ENCODE data around the gene MFAP4.

The MFAP4 gene

GRCh38 chr17:19386974-19387920 lies at the start of gene MFAP4:
Gene MFAP4 (minus strand): TSS chr17:19387190. CDS start chr17:19387155, 35 bp downstream.
- peak; percentile 96 for DNase-seq

GRCh38 chr17:19433727-19434340 lies 46.8 kb upstream of the MFAP4 start:
- DNase-seq, result no peak

DNA sequence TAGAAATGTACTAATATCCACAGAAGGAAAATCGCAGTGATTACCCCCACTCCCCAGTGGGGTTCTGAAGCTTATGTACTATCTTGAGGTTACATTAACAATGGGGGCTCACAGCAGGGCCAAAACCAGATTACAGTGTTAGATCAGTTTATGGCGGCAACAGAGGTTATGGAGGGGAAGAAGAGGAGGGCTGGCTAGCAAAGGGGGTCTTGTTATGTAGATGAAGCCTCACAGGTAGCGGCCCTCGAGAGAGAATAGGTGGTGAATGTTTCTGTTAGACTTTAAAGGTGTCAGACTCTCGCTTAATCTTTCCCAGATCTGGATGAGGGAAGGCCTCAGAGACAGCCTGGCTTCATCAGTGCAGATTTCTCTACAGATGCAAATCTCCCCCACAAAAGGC lies 46.3 kb upstream of the MFAP4 start:
- no peak for DNase-seq

DNA sequence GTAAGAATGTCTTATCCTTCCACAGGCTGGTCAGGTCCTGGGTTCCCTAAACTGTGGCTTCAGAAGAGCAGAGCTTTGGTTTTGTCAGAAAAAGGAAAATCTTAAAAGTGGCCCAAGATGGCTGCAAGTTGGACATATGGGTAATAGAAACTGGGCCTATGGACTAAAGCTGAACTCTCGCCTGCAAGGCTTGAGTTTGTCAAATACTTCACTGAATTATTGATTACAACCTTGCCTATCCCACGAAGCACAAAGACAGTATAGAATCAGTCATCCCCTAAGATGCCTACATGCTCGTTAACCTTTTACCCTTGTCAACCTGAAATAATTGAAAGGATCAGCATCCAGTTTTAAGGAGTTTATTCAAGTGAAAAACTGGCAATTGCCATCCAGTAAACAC lies 44.7 kb upstream of the MFAP4 start:
- no peak for DNase-seq

- no peak for DNase-seq
Observed at GRCh38 chr17:19426631-19427030, 39.6 kb upstream of the MFAP4 start.

DNA sequence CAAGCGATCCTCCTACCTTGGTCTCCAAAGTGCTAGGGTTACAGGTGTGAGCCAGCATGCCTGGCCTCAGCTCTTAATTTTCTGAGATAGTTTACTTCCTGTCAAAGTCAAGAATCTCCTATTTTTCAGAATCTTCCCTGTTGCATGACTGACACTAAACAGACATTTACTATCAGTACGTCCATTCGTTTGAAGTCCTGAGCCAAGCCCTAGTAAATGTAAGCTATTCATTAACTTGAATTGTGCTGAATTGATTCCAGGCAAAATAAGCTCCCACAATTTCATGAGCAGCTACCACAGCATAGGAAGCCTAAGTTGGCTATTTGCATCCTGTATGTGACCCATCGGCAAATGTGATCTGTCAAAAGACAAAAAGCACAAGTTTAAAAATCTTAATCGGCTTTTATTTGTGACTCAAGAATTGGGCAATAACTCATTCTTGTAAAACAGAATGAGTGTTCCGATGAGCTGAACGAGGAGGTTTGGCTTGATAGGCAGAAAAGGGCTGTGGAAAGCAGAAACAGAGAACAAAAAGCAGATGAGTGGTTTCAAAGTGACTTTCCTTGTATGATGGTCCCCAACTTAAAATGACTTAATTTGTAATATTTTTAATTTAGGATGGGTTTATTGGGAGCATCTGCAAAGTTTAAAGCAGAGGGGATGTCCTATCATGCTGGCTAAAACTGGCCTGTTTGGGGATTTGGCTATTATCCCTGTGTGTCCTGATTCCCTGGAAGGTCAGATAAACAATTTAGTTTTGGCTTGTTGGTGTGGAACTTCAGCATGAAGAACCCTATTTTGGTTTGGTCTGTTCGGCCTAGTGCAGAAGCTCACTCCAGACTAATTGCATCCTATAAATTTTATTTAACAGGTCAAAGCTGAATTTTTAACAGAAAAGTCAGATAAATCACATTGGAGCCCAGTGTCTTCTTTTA lies 38.2 kb upstream of the MFAP4 start:
- no peak for DNase-seq

DNA sequence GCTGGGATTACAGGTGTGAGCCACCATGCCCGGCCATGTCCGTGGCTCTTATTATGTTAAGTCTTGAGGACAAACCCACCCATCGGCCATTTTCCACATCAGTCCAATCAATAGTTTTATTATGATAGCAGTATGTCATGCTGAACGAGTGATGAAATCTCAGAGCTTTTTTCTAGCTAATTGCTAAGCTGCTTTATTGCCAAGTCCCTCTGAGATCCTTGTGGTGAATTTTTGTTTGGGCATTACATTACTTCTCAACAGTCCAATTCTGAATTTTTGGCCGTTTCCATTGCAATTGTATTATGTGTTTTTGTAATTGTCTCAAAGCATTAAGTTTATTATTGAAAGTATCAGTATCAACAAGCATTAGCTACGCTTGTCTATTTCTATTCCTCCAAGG lies 34.9 kb upstream of the MFAP4 start:
- no peak for DNase-seq

DNA sequence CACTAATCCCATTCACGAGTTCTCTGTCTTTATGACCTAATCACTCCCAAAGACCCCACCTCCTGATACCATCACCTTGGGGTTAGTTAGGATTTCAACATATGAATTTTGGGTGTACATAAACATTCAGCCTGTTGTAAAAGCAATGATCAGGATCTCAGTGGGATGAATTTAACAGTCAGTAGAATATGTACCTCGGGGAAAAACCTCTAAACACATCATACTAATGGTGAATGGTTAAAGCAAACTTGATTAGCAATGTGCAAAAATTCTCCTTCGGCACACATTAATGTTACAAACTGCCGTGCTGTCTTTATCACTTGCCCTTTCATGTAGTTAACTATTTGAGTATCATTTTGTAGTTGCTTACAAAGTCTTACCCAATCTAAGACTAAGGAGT lies 34.2 kb upstream of the MFAP4 start:
- DNase-seq, result no peak

GRCh38 chr17:19418251-19418992 lies 31.4 kb upstream of the MFAP4 start:
- no peak for DNase-seq

GRCh38 chr17:19417611-19418010 lies 30.6 kb upstream of the MFAP4 start:
- DNase-seq, result no peak

GRCh38 chr17:19415806-19416775 lies 29.1 kb upstream of the MFAP4 start:
- DNase-seq, result no peak

GRCh38 chr17:19415311-19415710 lies 28.3 kb upstream of the MFAP4 start:
- no peak for DNase-seq

- DNase-seq, result no peak
Observed at GRCh38 chr17:19414396-19415280, 27.6 kb upstream of the MFAP4 start.

GRCh38 chr17:19413761-19414160 lies 26.8 kb upstream of the MFAP4 start:
- DNase-seq, result no peak

DNA sequence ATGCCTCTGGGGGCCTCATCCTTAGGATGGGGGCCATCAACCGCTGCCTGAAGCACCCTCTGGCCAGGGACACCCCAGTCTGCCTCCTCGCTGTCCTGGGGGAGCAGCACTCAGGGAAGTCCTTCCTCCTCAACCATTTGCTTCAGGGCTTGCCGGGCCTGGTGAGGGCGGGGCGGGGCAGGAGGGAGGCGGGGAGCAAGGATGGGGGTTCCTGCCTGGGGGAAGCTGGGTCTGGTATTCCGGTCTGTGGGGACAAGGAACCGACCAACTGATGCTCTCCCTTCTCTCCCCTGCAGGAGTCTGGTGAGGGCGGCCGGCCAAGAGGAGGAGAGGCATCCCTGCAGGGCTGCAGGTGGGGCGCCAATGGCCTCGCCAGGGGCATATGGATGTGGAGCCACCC lies 26.0 kb upstream of the MFAP4 start:
- DNase-seq, result no peak

GRCh38 chr17:19412510-19412909 lies 25.5 kb upstream of the MFAP4 start:
- no peak for DNase-seq

DNA sequence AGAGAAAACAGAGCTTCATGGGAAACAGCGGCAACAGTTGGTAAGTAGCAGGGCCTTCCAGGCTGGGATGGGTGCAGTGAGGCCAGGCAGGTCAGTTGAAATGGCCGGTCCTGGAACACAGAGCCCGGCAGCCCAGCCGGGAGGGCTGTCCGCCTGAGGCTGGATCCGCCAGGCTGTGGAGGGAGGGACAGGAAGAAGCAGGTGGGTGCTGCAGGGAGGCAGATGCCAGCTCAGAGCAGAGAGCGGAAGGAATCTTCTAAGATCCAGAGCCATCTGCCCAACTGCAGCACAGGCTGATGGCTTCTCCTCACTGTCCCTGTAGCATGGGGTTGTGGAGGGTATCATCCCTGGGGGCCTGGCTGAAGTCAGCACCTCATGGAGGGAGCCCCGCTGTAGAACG lies 24.6 kb upstream of the MFAP4 start:
- DNase-seq, result no peak

DNA sequence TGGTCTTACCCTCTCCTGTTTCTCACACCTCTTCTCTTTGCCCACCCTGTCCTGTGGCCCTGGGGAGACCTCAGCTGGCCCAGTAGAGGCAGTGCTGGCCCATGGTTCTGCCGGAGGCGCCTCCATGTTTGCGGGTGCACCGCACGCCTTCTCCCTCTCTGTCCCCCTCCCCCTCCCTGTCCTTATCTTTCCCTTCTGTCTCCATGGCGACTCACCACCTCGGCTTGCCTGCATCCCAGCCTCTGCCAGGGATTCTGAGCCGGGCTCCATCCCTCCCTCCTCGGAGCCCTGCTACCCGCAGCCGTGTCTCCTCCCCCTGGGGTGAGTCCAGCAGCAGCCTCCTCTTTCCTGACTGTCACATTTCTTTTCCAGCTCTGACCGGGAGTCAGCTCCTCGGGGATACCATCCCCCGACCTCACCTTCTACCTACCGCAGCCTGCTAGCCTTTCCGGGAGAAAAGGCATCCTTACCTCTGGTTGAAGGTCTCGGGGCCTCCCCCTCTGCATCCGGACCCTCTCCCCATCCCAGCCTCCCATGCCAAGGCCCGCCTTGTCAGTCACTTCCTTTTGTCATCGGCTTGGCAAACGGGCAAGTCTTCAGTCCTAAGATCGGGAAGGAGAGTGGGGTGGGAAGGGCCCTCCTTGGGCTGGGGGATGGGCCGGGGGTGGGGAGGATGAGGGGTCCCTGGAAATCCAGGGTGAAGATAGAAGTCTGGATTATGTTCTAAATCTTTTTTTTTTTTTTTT lies 24.1 kb upstream of the MFAP4 start, which contains the start of gene RNF112:
Gene RNF112, plus strand, starts transcription at position 358 of the 746 bp plus-strand sequence. Its CDS starts 177 bp downstream, at position 535.
- DNase-seq, result peak; percentile 65

GRCh38 chr17:19410091-19410490 lies 23.1 kb upstream of the MFAP4 start:
- DNase-seq, result no peak

Data from right hindlimb (tissue), 1 donor.